Liver (tissue), 9 donors: ENCODE results near the gene UBASH3A. TPM values are rescaled to one million over a fixed set of nuclear protein-coding genes. Genes with fewer than 3 reads are reported as not detected.

Source experiments
- DNase-seq: peaks from one replicate; pipeline ENCODE4 v3.0.0-alpha.2; 2017; ENCODE audit warnings: low spot score
- H3K27ac ChIP-seq, 2 donors: one replicate each; pipeline ENCODE4 v1.7.0; 2013; ENCODE audit warnings: inconsistent platforms in 2 of 2, low read length in 2 of 2, control low read depth in 1 of 2, low read depth in 1 of 2, mild to moderate bottlenecking in 1 of 2
- H3K27me3 ChIP-seq, 4 donors: one replicate each; pipeline versions ENCODE4 v1.6.1 to v1.7.0; 2013; ENCODE audit warnings: low read length in 3 of 4, inconsistent platforms in 1 of 4, mild to moderate bottlenecking in 1 of 4, moderate library complexity in 1 of 4; ENCODE audit not compliant: control insufficient read depth in 4 of 4, insufficient read depth in 4 of 4
- H3K36me3 ChIP-seq, 4 donors: one replicate each; pipeline versions ENCODE4 v1.6.1 to v1.7.0; 2013; ENCODE audit warnings: low read length in 3 of 4, mild to moderate bottlenecking in 3 of 4, low read depth in 1 of 4, moderate library complexity in 1 of 4; ENCODE audit not compliant: control insufficient read depth in 4 of 4, insufficient read depth in 3 of 4
- H3K4me1 ChIP-seq, 4 donors: one replicate each; pipeline versions ENCODE4 v1.6.1 to v1.7.0; 2013; ENCODE audit warnings: low read length in 3 of 4, mild to moderate bottlenecking in 3 of 4, moderate library complexity in 1 of 4; ENCODE audit not compliant: control insufficient read depth in 4 of 4, insufficient read depth in 4 of 4
- H3K4me3 ChIP-seq, 3 donors: one replicate each; pipeline versions ENCODE4 v1.6.1 to v1.7.0; 2013; ENCODE audit warnings: low read length in 3 of 3, control low read depth in 1 of 3, low read depth in 1 of 3, mild to moderate bottlenecking in 1 of 3
- H3K9ac ChIP-seq, 2 donors: one replicate each; pipeline ENCODE4 v1.7.0; 2013; ENCODE audit warnings: low read length in 2 of 2, mild to moderate bottlenecking in 2 of 2, moderate library complexity in 2 of 2, control low read depth in 1 of 2, low read depth in 1 of 2
- H3K9me3 ChIP-seq, 4 donors: one replicate each; pipeline versions ENCODE4 v1.6.1 to v1.7.0; 2013; ENCODE audit warnings: low read length in 3 of 4; ENCODE audit not compliant: control insufficient read depth in 4 of 4
- ATF3 ChIP-seq: IDR thresholded peaks from 2 replicates; pipeline ENCODE4 v1.6.1; 2016; ENCODE audit warnings: antibody characterized with exemption
- CTCF ChIP-seq: fragments of 150-350 bp; IDR thresholded peaks from 2 replicates; pipeline ENCODE4 v1.5.1; 2017; ENCODE audit warnings: improper control_type of control experiment, low read depth, low read length; ENCODE audit not compliant: missing input control
- EGR1 ChIP-seq, 2 donors: IDR thresholded peaks; 2 replicates each; pipeline ENCODE4 v1.6.1; 2016 to 2018; ENCODE audit warnings: antibody characterized with exemption in 2 of 2, low read depth in 2 of 2
- FOXA1 ChIP-seq: IDR thresholded peaks from 2 replicates; pipeline ENCODE4 v1.6.1; 2016; ENCODE audit warnings: antibody characterized with exemption
- GABPA ChIP-seq, 2 donors: IDR thresholded peaks in 1 of 2; conservative IDR thresholded peaks in 1 of 2; 2 replicates each; pipeline ENCODE4 v1.6.1; 2016; ENCODE audit warnings: antibody characterized with exemption in 2 of 2, mild to moderate bottlenecking in 1 of 2, moderate library complexity in 1 of 2
- HNF4G ChIP-seq: IDR thresholded peaks from 2 replicates; pipeline ENCODE4 v1.6.1; 2016; ENCODE audit warnings: antibody characterized with exemption
- NR2F2 ChIP-seq: IDR thresholded peaks from 2 replicates; pipeline ENCODE4 v1.6.1; 2016; ENCODE audit warnings: antibody characterized with exemption
- RAD21 ChIP-seq, 2 donors: IDR thresholded peaks; 2 replicates each; pipeline ENCODE4 v1.6.1; 2016; ENCODE audit warnings: antibody characterized with exemption in 2 of 2, mild to moderate bottlenecking in 2 of 2
- REST ChIP-seq: IDR thresholded peaks from 2 replicates; pipeline ENCODE4 v1.6.1; 2016; ENCODE audit warnings: antibody characterized with exemption, mild to moderate bottlenecking
- RXRA ChIP-seq, 2 donors: IDR thresholded peaks; 2 replicates each; pipeline ENCODE4 v1.6.1; 2017 to 2018; ENCODE audit warnings: antibody characterized with exemption in 2 of 2, mild to moderate bottlenecking in 1 of 2
- TAF1 ChIP-seq: conservative IDR thresholded peaks from 2 replicates; pipeline ENCODE4 v1.6.1; 2016; ENCODE audit warnings: antibody characterized with exemption, mild to moderate bottlenecking
- YY1 ChIP-seq: IDR thresholded peaks from 2 replicates; pipeline ENCODE4 v1.6.1; 2016; ENCODE audit warnings: antibody characterized with exemption, mild to moderate bottlenecking
- ZBTB33 ChIP-seq: IDR thresholded peaks from 2 replicates; pipeline ENCODE4 v1.6.1; 2016; ENCODE audit warnings: antibody characterized with exemption
- WGBS: extraction: QIAGEN DNeasy Blood & Tissue Kit; methylation state at CpG from one replicate; pipeline ENCODE4 v1.1.7; 2013; 5-methylcytosine and 5-hydroxymethylcytosine counted together
- polyA plus RNA-seq, 2 donors: library from polyadenylated mRNA; stranded (reverse) in 1 of 2; unstranded in 1 of 2; fragments of 200-250 nt in 1 of 2; fragments of >200 nt in 1 of 2; fragmentation: Nextera tagmentation in 1 of 2; extraction: Ambion mirVana in 1 of 2; gene quantifications; one replicate each; pipeline versions ENCODE4 v1.2.1 to v1.2.3, GENCODE V29; 2013 to 2015
- total RNA-seq, 2 donors: library from RNA; depleted of rRNA; stranded (reverse); fragments of >200 nt; gene quantifications; one replicate each; pipeline ENCODE4 v1.2.3, GENCODE V29; 2014
- donor health status: healthy.
- donor health status: healthy.
- donor health status: healthy.
- donor health status: healthy.
- donor health status: healthy.

Gene UBASH3A
- total and polyA plus RNA-seq, 4 donors: 0.10 to 0.75 (median 0.45) TPM

- no peak overlapping the region for H3K27ac ChIP-seq
- 85% methylated on average over 14 of the region's 14 CpGs for WGBS
- H3K4me3 ChIP-seq: no peak overlapping the region
- no peaks in the 10 kb centered on the region for H3K9me3 ChIP-seq
- H3K36me3 ChIP-seq: no peaks in the 10 kb centered on the region
- DNase-seq: no peak
- no peak for TF ChIP-seq HNF4G
- no peak for TF ChIP-seq ATF3
- no peak overlapping the region for H3K9ac ChIP-seq
- H3K27me3 ChIP-seq: no peaks in the 10 kb centered on the region
- H3K4me1 ChIP-seq: no peaks in the 10 kb centered on the region
These were observed 5.8 kb upstream of the UBASH3A start for GRCh38 chr21:42397746-42398394.

GRCh38 chr21:42398436-42399028 lies 5.2 kb upstream of the UBASH3A start:
- Histone ChIP-seq H3K27ac (no peak overlapping the region), H3K9ac (no peak overlapping the region), H3K9me3 (no peaks in the 10 kb centered on the region), H3K36me3 (no peaks in the 10 kb centered on the region), H3K4me3 (no peak overlapping the region), H3K27me3 (no peaks in the 10 kb centered on the region), H3K4me1 (no peaks in the 10 kb centered on the region)
- DNase-seq: no peak
- WGBS: 67% methylated on average over 12 of the region's 12 CpGs
- TF ChIP-seq CTCF (no peak), YY1 (no peak), TAF1 (no peak), NR2F2 (no peak), RXRA (IDR thresholded peaks at IDR 0.05) (no peak), ZBTB33 (no peak), REST (no peak), GABPA (IDR thresholded peaks at IDR 0.05 in 1 of 2, conservative IDR thresholded peaks at IDR 0.05 in 1 of 2) (no peak), HNF4G (no peak), RAD21 (IDR thresholded peaks at IDR 0.05) (no peak), FOXA1 (no peak), EGR1 (IDR thresholded peaks at IDR 0.05; ENCODE audit: low read depth in 2 of 2) (no peak)
